ENCODE data around the gene PPDPF.
"Not testable (repeated sequence)": the region's sequence is repeated elsewhere in the genome, so short reads cannot be mapped to it uniquely, and the experiment has no call there.

Gene PPDPF

DNA sequence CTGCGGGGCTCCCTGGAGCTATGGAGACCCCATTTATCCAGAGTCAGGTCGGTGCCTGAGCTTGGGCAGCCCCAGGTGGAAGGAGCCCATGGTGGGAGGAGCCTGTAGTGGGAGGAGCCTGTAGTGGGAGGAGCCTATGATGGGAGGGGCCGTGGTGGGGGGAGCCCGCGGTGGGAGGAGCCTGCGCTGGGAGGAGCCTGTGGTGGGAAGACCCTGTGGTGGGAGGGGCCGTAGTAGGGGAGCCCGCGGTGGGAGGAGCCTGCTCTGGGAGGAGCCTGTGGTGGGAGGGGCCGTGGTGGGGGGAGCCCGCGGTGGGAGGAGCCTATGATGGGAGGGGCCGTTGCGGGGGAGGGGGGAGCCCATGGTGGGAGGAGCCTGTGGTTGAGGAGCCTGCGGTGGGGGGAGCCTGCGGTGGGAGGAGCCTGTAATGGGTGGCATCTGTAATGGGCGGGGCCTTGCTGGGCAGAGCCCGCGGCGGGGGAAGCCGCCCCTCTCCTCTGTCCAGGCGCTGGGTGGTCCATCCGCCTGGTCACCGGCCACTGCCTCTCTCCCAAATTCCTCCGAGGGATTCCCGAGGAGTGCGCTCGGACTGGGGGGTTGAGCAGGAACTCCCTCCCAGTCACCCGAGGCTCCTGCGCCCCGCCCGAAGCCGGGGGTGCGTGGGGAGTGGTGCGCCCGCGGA is 32.8 kb downstream of the PPDPF start:
- peak; percentile 88 for DNase-seq

GRCh38 chr20:63553933-63554290 is 33.3 kb downstream of the PPDPF start, which contains the start of gene FNDC11:
TSS of gene FNDC11 (plus strand) at chr20:63554159. CDS start at chr20:63555664, 1,505 bp downstream.
- peak; percentile 51 for DNase-seq

- DNase-seq = no peak
These were observed 34.1 kb downstream of the PPDPF start for GRCh38 chr20:63554361-63555278.

- no peak for DNase-seq
These were observed 35.3 kb downstream of the PPDPF start for GRCh38 chr20:63555661-63556381.

- DNase-seq = no peak
These were observed 36.4 kb downstream of the PPDPF start for GRCh38 chr20:63556873-63557478.

GRCh38 chr20:63557481-63557891 is 36.9 kb downstream of the PPDPF start:
- DNase-seq = no peak

- no peak for DNase-seq
These were observed 38.4 kb downstream of the PPDPF start for GRCh38 chr20:63558804-63559484.

- DNase-seq = not testable (repeated sequence)
These were observed 39.1 kb downstream of the PPDPF start for GRCh38 chr20:63559485-63560332.

GRCh38 chr20:63560333-63560805 is 39.8 kb downstream of the PPDPF start:
- no peak for DNase-seq

DNA sequence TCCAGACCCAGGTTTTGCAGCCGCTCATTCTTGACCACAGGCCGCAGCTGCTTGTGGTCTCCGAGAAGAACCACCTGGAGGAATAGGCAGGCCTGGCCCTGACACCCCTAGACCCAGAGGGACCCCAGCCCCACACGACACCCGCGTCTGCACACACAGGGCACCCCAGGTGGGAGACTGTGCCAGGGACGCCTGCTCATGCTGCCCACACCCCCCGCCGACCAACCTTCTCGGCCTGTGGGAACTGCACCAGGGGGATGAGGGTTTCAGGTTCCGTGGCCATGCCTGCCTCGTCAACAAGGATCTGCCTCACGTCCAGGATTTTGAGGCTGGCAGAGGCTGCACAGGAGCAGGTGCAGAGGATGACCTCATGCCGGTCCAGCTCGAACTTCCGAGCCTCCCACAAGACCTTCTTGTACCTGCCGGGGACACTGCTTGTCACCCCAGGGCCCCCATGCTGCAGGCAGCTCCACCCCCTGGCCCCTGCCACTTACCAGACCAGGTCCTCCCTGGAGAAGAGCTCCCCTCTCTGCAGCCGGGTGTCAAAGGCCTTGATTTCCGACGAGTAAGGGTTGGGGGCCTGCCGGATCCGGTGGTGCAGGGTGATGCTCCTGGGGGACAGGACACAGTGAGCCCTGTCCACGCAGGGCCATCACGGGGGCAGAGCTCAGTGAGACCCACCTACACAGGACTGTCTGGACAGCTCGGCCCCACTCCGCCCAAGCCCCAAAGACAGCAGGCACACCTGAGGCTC is 40.5 kb downstream of the PPDPF start:
- DNase-seq = no peak

- no peak for DNase-seq
These were observed 41.2 kb downstream of the PPDPF start for GRCh38 chr20:63561624-63562396.

GRCh38 chr20:63562461-63563224 is 42.1 kb downstream of the PPDPF start:
- DNase-seq = no peak

- DNase-seq = no peak
These were observed 42.8 kb downstream of the PPDPF start for GRCh38 chr20:63563225-63563935.

DNA sequence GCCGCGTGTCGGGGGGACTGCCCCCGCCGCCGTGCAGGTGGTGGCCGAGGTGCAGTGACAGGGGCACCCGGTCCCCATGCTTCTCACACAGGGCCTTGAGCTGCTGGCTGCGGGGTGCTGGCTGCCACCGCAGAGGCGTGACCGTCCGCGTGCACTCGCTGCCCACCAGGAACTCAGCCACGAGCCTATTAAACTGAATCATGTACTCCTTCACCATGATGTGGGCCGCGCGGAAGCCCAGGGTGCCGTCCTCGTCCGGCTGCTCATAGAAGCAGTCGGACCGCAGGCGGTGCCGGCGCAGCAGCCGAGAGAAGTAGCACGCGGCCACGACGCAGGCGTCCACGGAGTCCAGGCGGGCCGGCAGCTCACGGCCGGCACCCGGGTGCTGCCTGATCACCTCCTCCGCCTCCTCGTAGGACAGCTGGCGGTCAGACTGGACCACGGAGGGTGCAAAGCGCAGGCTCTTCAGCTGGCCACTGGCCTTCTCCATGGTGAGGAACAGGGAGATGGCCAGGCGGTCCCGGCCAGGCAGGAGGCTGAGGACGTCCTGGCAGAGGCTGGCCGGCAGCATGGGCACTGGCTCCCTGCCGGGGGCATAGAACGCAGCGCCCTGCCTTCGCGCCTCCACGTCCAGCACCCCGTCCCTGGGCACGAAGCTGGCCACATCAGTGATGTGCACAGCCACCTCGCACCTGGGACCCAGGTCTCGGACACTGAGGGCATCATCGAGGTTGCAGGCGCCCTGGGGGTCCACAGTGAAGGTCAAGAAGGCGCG is 43.7 kb downstream of the PPDPF start:
- DNase-seq = no peak

DNA sequence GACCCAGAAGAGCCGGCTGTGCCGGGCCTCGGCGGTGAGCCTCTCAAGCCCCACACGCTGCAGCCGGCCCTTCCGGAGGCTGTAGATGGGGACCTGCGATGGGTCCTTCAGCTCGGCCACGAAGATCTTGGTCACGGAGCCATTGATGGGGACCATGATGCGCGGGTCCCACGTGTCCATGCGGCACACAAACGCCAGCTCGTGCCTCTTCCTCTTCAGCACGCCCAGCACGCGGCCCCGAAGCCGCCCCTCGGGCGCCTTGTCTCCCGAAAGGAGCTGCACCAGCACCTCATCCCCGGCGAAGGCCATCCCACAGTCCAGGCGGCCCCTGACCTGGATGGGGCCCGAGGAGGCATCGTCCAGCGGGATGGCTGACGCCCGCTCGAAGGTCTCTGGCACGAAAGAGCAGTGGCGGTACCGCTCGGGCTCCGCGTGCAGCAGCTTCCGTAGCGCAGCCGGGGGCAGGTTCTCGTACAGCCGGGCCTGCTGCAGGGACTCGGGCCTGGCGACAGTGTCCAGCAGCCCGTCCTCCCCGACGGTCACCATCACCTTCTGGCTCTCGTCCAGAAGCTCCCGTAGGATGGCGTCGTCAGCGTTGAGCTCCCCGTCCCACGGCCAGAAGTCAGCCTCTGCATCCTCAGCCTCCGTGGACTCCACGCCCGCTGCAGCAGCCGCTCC is 44.6 kb downstream of the PPDPF start:
- DNase-seq = no peak

- DNase-seq = no peak
These were observed 45.3 kb downstream of the PPDPF start for GRCh38 chr20:63565699-63566335.

All from activated gamma-delta T cell (primary cell).